DND-41 (cell line): ENCODE measurements around the gene HMBS.
"Not testable (repeated sequence)": the region's sequence is repeated elsewhere in the genome, so short reads cannot be mapped to it uniquely, and the experiment has no call there.

Experiments
- ATAC-seq: fragments of 200-7000 bp; cut with Tn5 transposase; 3 replicates; pipeline ENCODE4 v1.9.1; 2021; ENCODE audit warnings: low read depth; ENCODE audit not compliant: insufficient read depth
- DNase-seq: peaks from one replicate; pipeline ENCODE4 v3.0.0-alpha.2; 2020
- H2AFZ ChIP-seq: 2 replicates; pipeline ENCODE4 v1.6.0; 2012; ENCODE audit warnings: low read depth, low read length
- H3K27ac ChIP-seq: 2 replicates; pipeline ENCODE4 v1.5.1; 2012; ENCODE audit warnings: low read length, inconsistent platforms
- H3K27me3 ChIP-seq: fragments of 200-600 bp; sonication (generic); 2 replicates; pipeline ENCODE4 v1.6.0; 2012; ENCODE audit warnings: low read length, mild to moderate bottlenecking, inconsistent platforms; ENCODE audit not compliant: insufficient read depth, poor library complexity
- H3K36me3 ChIP-seq: 2 replicates; pipeline ENCODE4 v1.5.1; 2012; ENCODE audit warnings: low read length, inconsistent platforms; ENCODE audit not compliant: insufficient read depth
- H3K4me1 ChIP-seq: 2 replicates; pipeline ENCODE4 v1.5.1; 2012; ENCODE audit warnings: mild to moderate bottlenecking, low read length; ENCODE audit not compliant: insufficient read depth
- H3K4me2 ChIP-seq: 2 replicates; pipeline ENCODE4 v1.6.0; 2012; ENCODE audit warnings: mild to moderate bottlenecking, moderate library complexity, low read length, inconsistent platforms; ENCODE audit not compliant: insufficient read depth
- H3K4me3 ChIP-seq, 2 experiments: fragments of 200-600 bp in 1 of 2; shearing (Covaris generic) in 1 of 2; 2 replicates each; pipeline ENCODE4 v1.5.1; 2012 to 2016; ENCODE audit warnings: inconsistent platforms in 2 of 2, low read length in 2 of 2, mild to moderate bottlenecking in 2 of 2, low read depth in 1 of 2, moderate library complexity in 1 of 2
- H3K79me2 ChIP-seq: 2 replicates; pipeline ENCODE4 v1.6.0; 2012; ENCODE audit warnings: low read length, inconsistent platforms; ENCODE audit not compliant: insufficient read depth
- H3K9ac ChIP-seq: 2 replicates; pipeline ENCODE4 v1.6.0; 2012; ENCODE audit warnings: low read depth, mild to moderate bottlenecking, inconsistent platforms, low read length, moderate library complexity
- H3K9me3 ChIP-seq: 2 replicates; pipeline ENCODE4 v1.5.1; 2012; ENCODE audit warnings: low read length, moderate library complexity, mild to moderate bottlenecking, inconsistent platforms; ENCODE audit not compliant: insufficient read depth, severe bottlenecking
- H4K20me1 ChIP-seq: 2 replicates; pipeline ENCODE4 v1.6.0; 2012; ENCODE audit warnings: low read length; ENCODE audit not compliant: insufficient read depth
- CTCF ChIP-seq: IDR thresholded peaks from 2 replicates; pipeline ENCODE4 v1.5.1; 2012; ENCODE audit warnings: borderline replicate concordance, low read length, moderate library complexity, mild to moderate bottlenecking; ENCODE audit not compliant: poor library complexity, severe bottlenecking; ENCODE audit errors: extremely low read depth
- EZH2 ChIP-seq: IDR thresholded peaks from 3 replicates; pipeline ENCODE4 v1.6.1; 2012; ENCODE audit warnings: borderline replicate concordance, low read depth, mild to moderate bottlenecking, moderate library complexity, low read length, inconsistent platforms; ENCODE audit not compliant: severe bottlenecking

The HMBS gene

GRCh38 chr11:119084663-119085436, at the start of gene HMBS:
Gene HMBS (plus strand): TSS chr11:119084881. CDS start chr11:119085034, 153 bp downstream.
- peaks cover 32% of the 10 kb centered on the region for H3K79me2 ChIP-seq
- peak; percentile 95 for DNase-seq
- H3K9ac ChIP-seq = peak within 1 kb of the TSS; percentile 67
- H3K9me3 ChIP-seq = no peaks in the 10 kb centered on the region
- H3K4me1 ChIP-seq = peaks cover 21% of the 10 kb centered on the region
- peak within 1 kb of the TSS; percentile 89 for H3K27ac ChIP-seq
- peak within 1 kb of the TSS; percentile 91 for H2AFZ ChIP-seq
- peak within 1 kb of the TSS; percentile 62 to 91 for H3K4me3 ChIP-seq
- H3K36me3 ChIP-seq = peaks cover 35% of the 10 kb centered on the region
- no peaks in the 10 kb centered on the region for H3K27me3 ChIP-seq
- peak within 1 kb of the TSS; percentile 89 for H3K4me2 ChIP-seq
- peak; percentile 94 for ATAC-seq
- TF ChIP-seq EZH2 (no peak), CTCF (no peak)
- H4K20me1 ChIP-seq = peaks cover 9% of the 10 kb centered on the region; the same call in 1 of the 2 replicates

- H3K79me2 ChIP-seq = no peaks in the 10 kb centered on the region
- TF ChIP-seq CTCF (no peak), EZH2 (no peak)
- H3K9ac ChIP-seq = no peak overlapping the region
- H3K27ac ChIP-seq = no peak overlapping the region
- no peaks in the 10 kb centered on the region for H3K9me3 ChIP-seq
- DNase-seq = no peak
- no peaks in the 10 kb centered on the region for H3K36me3 ChIP-seq
- H2AFZ ChIP-seq = no peak overlapping the region
- no peak overlapping the region for H3K4me2 ChIP-seq
- no peak for ATAC-seq
- no peak overlapping the region for H3K4me3 ChIP-seq
- no peaks in the 10 kb centered on the region for H3K4me1 ChIP-seq
- no peaks in the 10 kb centered on the region for H3K27me3 ChIP-seq
- H4K20me1 ChIP-seq = no peaks in the 10 kb centered on the region
These were observed 45.8 kb upstream of the HMBS start for GRCh38 chr11:119038884-119039283.

GRCh38 chr11:119039471-119039870, 45.2 kb upstream of the HMBS start:
- H3K27ac ChIP-seq = not testable (repeated sequence)

GRCh38 chr11:119041821-119042514, 42.7 kb upstream of the HMBS start:
- Histone ChIP-seq H4K20me1 (no peaks in the 10 kb centered on the region), H3K36me3 (peaks cover 25% of the 10 kb centered on the region), H3K27ac (no peak overlapping the region), H3K9me3 (no peaks in the 10 kb centered on the region), H3K4me1 (no peaks in the 10 kb centered on the region), H3K4me2 (no peak overlapping the region), H3K4me3 (no peak overlapping the region), H2AFZ (no peak overlapping the region), H3K9ac (no peak overlapping the region), H3K27me3 (no peaks in the 10 kb centered on the region), H3K79me2 (no peaks in the 10 kb centered on the region)
- ATAC-seq (0 out of 3 replicates have a peak, but pooled peaks have one; percentile 25), DNase-seq (no peak)
- TF ChIP-seq CTCF (no peak), EZH2 (no peak)

More at GRCh38 chr11:119039471-119039870, 45.2 kb upstream of the HMBS start:
- not testable (repeated sequence) for H3K4me3 ChIP-seq, ATAC-seq, H4K20me1 ChIP-seq, H3K27me3 ChIP-seq, H3K4me1 ChIP-seq, H3K36me3 ChIP-seq, H3K9me3 ChIP-seq, H3K79me2 ChIP-seq, DNase-seq, H3K9ac ChIP-seq, H2AFZ ChIP-seq, H3K4me2 ChIP-seq
